ENCODE data around the gene PRX.

- TF ChIP-seq EZH2 (IDR thresholded peaks at IDR 0.05; ENCODE audit: borderline replicate concordance, insufficient read depth, low read length, poor library complexity, severe bottlenecking) (no peak), POLR2AphosphoS5 (IDR thresholded peaks at IDR 0.05) (no peak), RAD21 (conservative IDR thresholded peaks at IDR 0.05) (no peak), SMC3 (conservative IDR thresholded peaks at IDR 0.05; ENCODE audit: poor library complexity) (no peak)
- TF ChIP-seq, protein P1, sequence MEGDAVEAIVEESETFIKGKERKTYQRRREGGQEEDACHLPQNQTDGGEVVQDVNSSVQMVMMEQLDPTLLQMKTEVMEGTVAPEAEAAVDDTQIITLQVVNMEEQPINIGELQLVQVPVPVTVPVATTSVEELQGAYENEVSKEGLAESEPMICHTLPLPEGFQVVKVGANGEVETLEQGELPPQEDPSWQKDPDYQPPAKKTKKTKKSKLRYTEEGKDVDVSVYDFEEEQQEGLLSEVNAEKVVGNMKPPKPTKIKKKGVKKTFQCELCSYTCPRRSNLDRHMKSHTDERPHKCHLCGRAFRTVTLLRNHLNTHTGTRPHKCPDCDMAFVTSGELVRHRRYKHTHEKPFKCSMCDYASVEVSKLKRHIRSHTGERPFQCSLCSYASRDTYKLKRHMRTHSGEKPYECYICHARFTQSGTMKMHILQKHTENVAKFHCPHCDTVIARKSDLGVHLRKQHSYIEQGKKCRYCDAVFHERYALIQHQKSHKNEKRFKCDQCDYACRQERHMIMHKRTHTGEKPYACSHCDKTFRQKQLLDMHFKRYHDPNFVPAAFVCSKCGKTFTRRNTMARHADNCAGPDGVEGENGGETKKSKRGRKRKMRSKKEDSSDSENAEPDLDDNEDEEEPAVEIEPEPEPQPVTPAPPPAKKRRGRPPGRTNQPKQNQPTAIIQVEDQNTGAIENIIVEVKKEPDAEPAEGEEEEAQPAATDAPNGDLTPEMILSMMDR (IDR thresholded peaks at IDR 0.05; ENCODE audit: poor library complexity, severe bottlenecking), result no peak
- TF ChIP-seq, protein P2, sequence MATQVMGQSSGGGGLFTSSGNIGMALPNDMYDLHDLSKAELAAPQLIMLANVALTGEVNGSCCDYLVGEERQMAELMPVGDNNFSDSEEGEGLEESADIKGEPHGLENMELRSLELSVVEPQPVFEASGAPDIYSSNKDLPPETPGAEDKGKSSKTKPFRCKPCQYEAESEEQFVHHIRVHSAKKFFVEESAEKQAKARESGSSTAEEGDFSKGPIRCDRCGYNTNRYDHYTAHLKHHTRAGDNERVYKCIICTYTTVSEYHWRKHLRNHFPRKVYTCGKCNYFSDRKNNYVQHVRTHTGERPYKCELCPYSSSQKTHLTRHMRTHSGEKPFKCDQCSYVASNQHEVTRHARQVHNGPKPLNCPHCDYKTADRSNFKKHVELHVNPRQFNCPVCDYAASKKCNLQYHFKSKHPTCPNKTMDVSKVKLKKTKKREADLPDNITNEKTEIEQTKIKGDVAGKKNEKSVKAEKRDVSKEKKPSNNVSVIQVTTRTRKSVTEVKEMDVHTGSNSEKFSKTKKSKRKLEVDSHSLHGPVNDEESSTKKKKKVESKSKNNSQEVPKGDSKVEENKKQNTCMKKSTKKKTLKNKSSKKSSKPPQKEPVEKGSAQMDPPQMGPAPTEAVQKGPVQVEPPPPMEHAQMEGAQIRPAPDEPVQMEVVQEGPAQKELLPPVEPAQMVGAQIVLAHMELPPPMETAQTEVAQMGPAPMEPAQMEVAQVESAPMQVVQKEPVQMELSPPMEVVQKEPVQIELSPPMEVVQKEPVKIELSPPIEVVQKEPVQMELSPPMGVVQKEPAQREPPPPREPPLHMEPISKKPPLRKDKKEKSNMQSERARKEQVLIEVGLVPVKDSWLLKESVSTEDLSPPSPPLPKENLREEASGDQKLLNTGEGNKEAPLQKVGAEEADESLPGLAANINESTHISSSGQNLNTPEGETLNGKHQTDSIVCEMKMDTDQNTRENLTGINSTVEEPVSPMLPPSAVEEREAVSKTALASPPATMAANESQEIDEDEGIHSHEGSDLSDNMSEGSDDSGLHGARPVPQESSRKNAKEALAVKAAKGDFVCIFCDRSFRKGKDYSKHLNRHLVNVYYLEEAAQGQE (IDR thresholded peaks at IDR 0.05; ENCODE audit: borderline replicate concordance), result no peak
Observed at GRCh38 chr19:40441719-40442253, 28.6 kb upstream of the PRX start.

Data from neural cell (in vitro differentiated cells).